Heart left ventricle (tissue), 16 donors: Measurements from ENCODE around the gene ADGRB2. TPM values are rescaled to one million over a fixed set of nuclear protein-coding genes. Genes with fewer than 3 reads are reported as not detected.

ENCODE experiments used
- ATAC-seq, 4 donors: fragments of 200-7000 bp; cut with Tn5 transposase; one replicate each; pipeline ENCODE4 v1.9.1; 2020 to 2022; ENCODE audit warnings: moderate library complexity in 4 of 4, mild to moderate bottlenecking in 3 of 4, moderate number of reproducible peaks in 1 of 4
- DNase-seq, 5 donors: peaks; one replicate each; pipeline ENCODE4 v3.0.0-alpha.2; 2020
- H3K27ac ChIP-seq, 12 donors: fragments of 200-600 bp; sonication (generic) in 4 of 12; one replicate each; pipeline versions ENCODE4 v1.5.0 to v1.8.0; 2016 to 2022; ENCODE audit warnings: mild to moderate bottlenecking in 2 of 12
- H3K27me3 ChIP-seq, 9 donors: fragments of 200-600 bp; sonication (generic) in 2 of 9; one replicate each; pipeline versions ENCODE4 v1.5.1 to v1.8.0; 2016 to 2022; ENCODE audit warnings: mild to moderate bottlenecking in 3 of 9
- H3K36me3 ChIP-seq, 9 donors: fragments of 200-600 bp; sonication (generic) in 2 of 9; one replicate each; pipeline versions ENCODE4 v1.5.0 to v1.8.0; 2018 to 2022; ENCODE audit warnings: mild to moderate bottlenecking in 2 of 9
- H3K4me1 ChIP-seq, 12 donors: fragments of 200-600 bp; sonication (generic) in 4 of 12; one replicate each; pipeline versions ENCODE4 v1.5.0 to v1.8.0; 2016 to 2022; ENCODE audit warnings: mild to moderate bottlenecking in 3 of 12
- H3K4me3 ChIP-seq, 12 donors: fragments of 200-600 bp; sonication (generic) in 4 of 12; one replicate each; pipeline versions ENCODE4 v1.5.0 to v1.8.0; 2017 to 2022; ENCODE audit warnings: mild to moderate bottlenecking in 9 of 12, moderate library complexity in 4 of 12
- H3K9me3 ChIP-seq, 12 donors: fragments of 200-600 bp; sonication (generic) in 4 of 12; one replicate each; pipeline versions ENCODE4 v1.5.0 to v1.8.0; 2016 to 2022; ENCODE audit warnings: mild to moderate bottlenecking in 1 of 12
- POLR2A ChIP-seq, 2 donors: fragments of 450-650 bp; IDR thresholded peaks; one replicate each; pipeline ENCODE4 v1.6.1; 2017; ENCODE audit warnings: antibody characterized with exemption in 2 of 2, mild to moderate bottlenecking in 2 of 2, moderate library complexity in 2 of 2
- WGBS, 4 donors: extraction: QIAGEN DNeasy Blood & Tissue Kit in 2 of 4; methylation state at CpG; one replicate each; pipeline versions ENCODE4 v1.1.5 to v1.1.7; 2013 to 2018; 5-methylcytosine and 5-hydroxymethylcytosine counted together
- intact Hi-C, 10 donors: fragments of 100-400 bp; cut with DNase I; formaldehyde crosslinking; loops; one replicate each; pipeline versions ENCODE4 v1.11.1 to v1.14.2; 2022
- polyA plus RNA-seq, 2 donors: library from polyadenylated mRNA; stranded (reverse); fragments of 200-250 nt; gene quantifications; one replicate each; pipeline ENCODE4 v1.2.3, GENCODE V29; 2013
- total RNA-seq, 9 donors: library from RNA; depleted of rRNA in 2 of 9; stranded (reverse); fragments of >200 nt in 2 of 9; fragmentation: NEBNext Ultra II Directional in 3 of 9; extraction: Animal tissue kit (Norgen Biotek cat#: 25700) in 3 of 9; gene quantifications; one replicate each; pipeline versions ENCODE4 v1.1.0 to v1.2.4, GENCODE V29; 2016 to 2023
- TF ChIP-seq, protein P1 (sequence below), 12 donors: fragments of 200-600 bp; sonication (generic) in 4 of 12; IDR thresholded peaks; one replicate each; pipeline versions ENCODE4 v1.5.0 to v1.8.0; 2018 to 2022; ENCODE audit warnings: antibody characterized with exemption in 12 of 12, mild to moderate bottlenecking in 5 of 12
- donor health status: ischemic (EF 13 %, LVEDD 7.1; RV severe dilation, severe dysfunction).
- donor health status: healthy with polysubstance abuse.
- donor health status: DM: no; HTN: yes; CAD: no.
- donor health status: DM: no; HTN: no; CAD: no.
- donor health status: ischemic (EF 25% LVEDD 6.9; RV normal size, moderate dysfunction).
- donor health status: ischemic (EF 25% LVEDD 5.7; RV mildly dilated, moderate dysfunction).
- donor health status: healthy.
- donor health status: DM: yes; HTN: yes; CAD: no.
- donor health status: ischemic (EF 35%, LVEDD 5.7; RV mildly dilated, moderate dysfunction).
- donor health status: nonischemic (EF 11% LVEDD 7.7; RV severe dilation, severe dysfunction).
- donor health status: DM: yes; HTN: yes; CAD: no.
- donor health status: PGD.
- donor health status: ischemic (EF 29% LVEDD 5.4; RV normal size, mild dysfunction).
- donor health status: nonischemic (EF 23%, LVEDD 6.1; RV moderate dilation, normal function).

Gene ADGRB2
- total and polyA plus RNA-seq, 11 donors = 1.1 to 18.5 (median 9.6) TPM

DNA sequence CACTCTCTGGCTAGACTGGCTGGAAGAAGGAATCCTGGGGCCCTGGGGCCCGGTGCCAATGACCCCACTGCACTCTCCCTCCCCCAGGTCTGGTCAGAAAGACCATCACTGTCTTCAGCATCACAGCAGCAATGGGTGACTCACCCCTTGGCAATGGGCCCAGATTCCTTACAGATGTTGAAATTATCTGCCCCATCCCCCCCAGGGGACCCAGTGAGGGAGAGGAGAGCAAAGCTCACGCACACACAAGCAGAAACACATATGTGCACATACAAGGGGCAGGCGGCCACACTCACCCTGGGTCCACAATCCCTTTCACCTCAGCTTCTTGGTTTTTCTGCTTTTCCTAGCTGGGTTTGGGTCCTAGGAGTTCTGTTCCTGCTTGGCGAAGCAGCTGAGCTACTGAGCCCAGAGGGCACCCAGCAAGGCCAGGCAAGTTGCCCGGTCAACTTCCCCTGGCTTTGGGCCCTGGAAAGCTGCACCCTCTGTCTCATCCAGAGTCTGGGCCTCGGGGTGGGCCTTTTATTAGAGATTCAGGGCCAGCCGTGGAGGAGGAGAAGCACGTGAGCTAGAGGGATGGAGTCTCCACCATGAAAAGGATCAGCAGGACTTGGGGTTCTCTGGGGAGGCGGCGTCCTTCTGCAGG, 62.9 kb downstream of the ADGRB2 start:
- DNase-seq (peak; percentile 87 to 94 (median 89)), ATAC-seq (peak; percentile 53 to 73 (median 62))
- 28 to 41% (median 35%) methylated on average over 10 of the region's 10 CpGs for WGBS, 4 donors
- peaks cover 0 to 36% (median 3%) of the 10 kb centered on the region in 9 donors for H3K36me3 ChIP-seq
- intact Hi-C loops = loop anchor here in 1 of 10 donors (5.0 kb wide), 1 partner anchor 34 kb away; no protein-coding TSS in a partner anchor
- no peaks in the 10 kb centered on the region for H3K9me3 ChIP-seq
- peaks cover 5 to 58% (median 39%) of the 10 kb centered on the region in 12 donors for H3K4me1 ChIP-seq
- peak overlapping the region in 4 of 12 donors; percentile 10 to 62 (median 20) for H3K4me3 ChIP-seq
- peak overlapping the region in 11 of 12 donors; percentile 53 to 88 (median 78) for H3K27ac ChIP-seq
- H3K27me3 ChIP-seq = peaks cover 0 to 23% (median 0%) of the 10 kb centered on the region in 9 donors
- TF ChIP-seq, protein P1, sequence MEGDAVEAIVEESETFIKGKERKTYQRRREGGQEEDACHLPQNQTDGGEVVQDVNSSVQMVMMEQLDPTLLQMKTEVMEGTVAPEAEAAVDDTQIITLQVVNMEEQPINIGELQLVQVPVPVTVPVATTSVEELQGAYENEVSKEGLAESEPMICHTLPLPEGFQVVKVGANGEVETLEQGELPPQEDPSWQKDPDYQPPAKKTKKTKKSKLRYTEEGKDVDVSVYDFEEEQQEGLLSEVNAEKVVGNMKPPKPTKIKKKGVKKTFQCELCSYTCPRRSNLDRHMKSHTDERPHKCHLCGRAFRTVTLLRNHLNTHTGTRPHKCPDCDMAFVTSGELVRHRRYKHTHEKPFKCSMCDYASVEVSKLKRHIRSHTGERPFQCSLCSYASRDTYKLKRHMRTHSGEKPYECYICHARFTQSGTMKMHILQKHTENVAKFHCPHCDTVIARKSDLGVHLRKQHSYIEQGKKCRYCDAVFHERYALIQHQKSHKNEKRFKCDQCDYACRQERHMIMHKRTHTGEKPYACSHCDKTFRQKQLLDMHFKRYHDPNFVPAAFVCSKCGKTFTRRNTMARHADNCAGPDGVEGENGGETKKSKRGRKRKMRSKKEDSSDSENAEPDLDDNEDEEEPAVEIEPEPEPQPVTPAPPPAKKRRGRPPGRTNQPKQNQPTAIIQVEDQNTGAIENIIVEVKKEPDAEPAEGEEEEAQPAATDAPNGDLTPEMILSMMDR (IDR thresholded peaks at IDR 0.05) = no peak

GRCh38 chr1:31700468-31701090, 63.6 kb downstream of the ADGRB2 start:
- no peak for TF ChIP-seq POLR2A (IDR thresholded peaks at IDR 0.05)
- TF ChIP-seq, protein P1 (IDR thresholded peaks at IDR 0.05) = no peak
- Histone ChIP-seq H3K9me3 (no peaks in the 10 kb centered on the region), H3K27ac (peak overlapping the region in 11 of 12 donors; percentile 53 to 88 (median 78)), H3K27me3 (peaks cover 0 to 23% (median 0%) of the 10 kb centered on the region in 9 donors), H3K36me3 (peaks cover 0 to 40% (median 3%) of the 10 kb centered on the region in 9 donors), H3K4me3 (peak overlapping the region in 1 of 12 donors; percentile 10), H3K4me1 (peaks cover 5 to 63% (median 38%) of the 10 kb centered on the region in 12 donors)
- DNase-seq (no peak), ATAC-seq (no peak)
- 60 to 73% (median 65%) methylated on average over 7 of the region's 7 CpGs for WGBS, 4 donors
- intact Hi-C loops = loop anchor here in 1 of 10 donors (5.0 kb wide), 1 partner anchor 33 kb away; no protein-coding TSS in a partner anchor

GRCh38 chr1:31699341-31699891, 64.7 kb downstream of the ADGRB2 start:
- TF ChIP-seq POLR2A (IDR thresholded peaks at IDR 0.05) = no peak
- TF ChIP-seq, protein P1 (IDR thresholded peaks at IDR 0.05) = no peak
- DNase-seq (peak in 1 of 5 donors; percentile 49), ATAC-seq (no peak)
- intact Hi-C loops = no loop called here
- Histone ChIP-seq H3K4me3 (no peak overlapping the region), H3K27ac (peak overlapping the region in 1 of 12 donors; percentile 88), H3K9me3 (no peaks in the 10 kb centered on the region), H3K36me3 (peaks cover 0 to 47% (median 3%) of the 10 kb centered on the region in 9 donors), H3K27me3 (peaks cover 0 to 13% (median 0%) of the 10 kb centered on the region in 9 donors), H3K4me1 (peaks cover 5 to 56% (median 32%) of the 10 kb centered on the region in 12 donors)
- 77 to 89% (median 83%) methylated on average over 10 of the region's 10 CpGs for WGBS, 4 donors
